ENCODE data around the gene RTN4RL1. TPM values are rescaled to one million over a fixed set of nuclear protein-coding genes. Genes with fewer than 3 reads are reported as not detected.

The RTN4RL1 gene
- total and polyA plus RNA-seq, 2 of the 13 experiments (the other 11 are each of a cell fraction or from before 2014, with no cell fraction given) = 0.01 TPM; not detected in 1

DNA sequence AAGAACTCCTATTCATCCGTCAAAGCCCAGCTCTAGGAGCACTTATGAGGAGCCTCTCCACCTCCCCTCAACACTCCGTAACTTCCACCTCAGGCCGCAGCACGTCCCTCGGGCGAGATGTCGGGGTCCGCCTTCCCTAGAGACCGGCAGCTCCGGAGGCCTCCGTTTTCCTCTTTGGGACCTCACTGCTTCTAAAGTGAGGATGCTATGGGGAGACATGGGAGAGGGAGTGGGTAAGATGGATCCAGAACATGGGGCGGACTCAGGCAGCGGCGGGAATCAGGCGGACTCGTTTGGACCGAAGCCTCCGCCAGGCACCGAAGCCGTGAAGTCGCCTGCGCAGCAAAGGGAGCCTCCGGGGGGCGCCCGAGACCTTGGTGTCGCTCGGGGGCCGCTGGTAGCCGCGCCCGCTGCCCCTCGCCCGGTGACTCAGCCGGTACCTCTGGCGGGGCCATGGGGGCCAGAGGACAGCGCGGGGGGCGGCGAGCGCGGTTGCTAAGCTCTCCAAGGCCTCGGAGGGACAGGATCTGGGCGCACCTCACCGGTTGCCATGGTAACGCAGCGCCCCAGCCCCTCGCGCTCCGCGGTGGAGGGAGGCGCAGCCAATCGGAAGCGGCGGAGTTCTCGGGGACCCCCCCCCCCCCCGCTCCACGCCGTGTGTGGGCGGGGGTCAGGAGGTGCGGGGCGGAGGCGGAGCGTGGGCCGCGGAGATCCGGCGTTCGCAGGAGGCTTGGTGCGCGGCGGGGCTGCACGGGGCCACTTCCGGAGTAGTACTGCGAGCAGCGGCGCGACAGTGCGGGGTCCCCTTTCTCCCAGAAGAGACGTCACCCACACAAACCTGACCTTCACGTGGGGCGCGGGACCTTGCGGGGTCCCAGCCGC lies 28.5 kb upstream of the RTN4RL1 start (continued):
- TF ChIP-seq NONO (IDR thresholded peaks at IDR 0.05) (no peak), NONO (CRISPR knock-in tag; conservative IDR thresholded peaks at IDR 0.05) (0 out of 2 replicates have a peak, but pooled peaks have one; percentile 50), ZNF841 (CRISPR knock-in tag; IDR thresholded peaks at IDR 0.05; ENCODE audit: borderline replicate concordance) (no peak), HIVEP1 (CRISPR knock-in tag; IDR thresholded peaks at IDR 0.05) (peak; percentile 64), CBX5 (CRISPR knock-in tag; IDR thresholded peaks at IDR 0.05; ENCODE audit: borderline replicate concordance) (no peak), ZNF180 (CRISPR knock-in tag; IDR thresholded peaks at IDR 0.05; ENCODE audit: borderline replicate concordance, low read depth) (no peak), SALL1 (CRISPR knock-in tag; IDR thresholded peaks at IDR 0.05) (peak; percentile 39; the same call in 1 of the 2 replicates), TCF12 (IDR thresholded peaks at IDR 0.05) (no peak), TCF12 (CRISPR knock-in tag; IDR thresholded peaks at IDR 0.05) (peak; percentile 35; the same call in 1 of the 2 replicates), ZNF468 (CRISPR knock-in tag; IDR thresholded peaks at IDR 0.05) (no peak; the same call in 1 of the 2 replicates), RFX1 (IDR thresholded peaks at IDR 0.05) (peak; percentile 79), AGO1 (IDR thresholded peaks at IDR 0.05; ENCODE audit: low read depth, low read length, poor library complexity, severe bottlenecking) (peak; percentile 44), ZNF678 (CRISPR knock-in tag; IDR thresholded peaks at IDR 0.05) (0 out of 2 replicates have a peak, but pooled peaks have one; percentile 30), RFX5 (IDR thresholded peaks at IDR 0.05; ENCODE audit: low read depth, low read length) (peak; percentile 79), CHCHD3 (CRISPR knock-in tag; IDR thresholded peaks at IDR 0.05) (0 out of 2 replicates have a peak, but pooled peaks have one; percentile 71), ETV5 (CRISPR knock-in tag; IDR thresholded peaks at IDR 0.05; ENCODE audit: borderline replicate concordance) (peak; percentile 49; the same call in 1 of the 2 replicates), ZNF383 (CRISPR knock-in tag; IDR thresholded peaks at IDR 0.05; ENCODE audit: borderline replicate concordance) (no peak), PCBP1 (IDR thresholded peaks at IDR 0.05; ENCODE audit: borderline replicate concordance, low read depth, low read length) (no peak), ZNF350 (CRISPR knock-in tag; IDR thresholded peaks at IDR 0.05; ENCODE audit: borderline replicate concordance, low read depth) (no peak), GMEB1 (CRISPR knock-in tag; IDR thresholded peaks at IDR 0.05; ENCODE audit: borderline replicate concordance) (0 out of 2 replicates have a peak, but pooled peaks have one; percentile 18), RAD51 (IDR thresholded peaks at IDR 0.05; ENCODE audit: borderline replicate concordance) (no peak), RAD21 (CRISPR knock-in tag; IDR thresholded peaks at IDR 0.05) (peak; percentile 84)
- TF ChIP-seq, protein P1, sequence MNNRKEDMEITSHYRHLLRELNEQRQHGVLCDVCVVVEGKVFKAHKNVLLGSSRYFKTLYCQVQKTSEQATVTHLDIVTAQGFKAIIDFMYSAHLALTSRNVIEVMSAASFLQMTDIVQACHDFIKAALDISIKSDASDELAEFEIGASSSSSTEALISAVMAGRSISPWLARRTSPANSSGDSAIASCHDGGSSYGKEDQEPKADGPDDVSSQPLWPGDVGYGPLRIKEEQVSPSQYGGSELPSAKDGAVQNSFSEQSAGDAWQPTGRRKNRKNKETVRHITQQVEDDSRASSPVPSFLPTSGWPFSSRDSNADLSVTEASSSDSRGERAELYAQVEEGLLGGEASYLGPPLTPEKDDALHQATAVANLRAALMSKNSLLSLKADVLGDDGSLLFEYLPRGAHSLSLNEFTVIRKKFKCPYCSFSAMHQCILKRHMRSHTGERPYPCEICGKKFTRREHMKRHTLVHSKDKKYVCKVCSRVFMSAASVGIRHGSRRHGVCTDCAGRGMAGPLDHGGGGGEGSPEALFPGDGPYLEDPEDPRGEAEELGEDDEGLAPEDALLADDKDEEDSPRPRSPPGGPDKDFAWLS (CRISPR knock-in tag; IDR thresholded peaks at IDR 0.05; ENCODE audit: borderline replicate concordance) = peak; percentile 35; the same call in 1 of the 2 replicates
- TF ChIP-seq, protein P2, sequence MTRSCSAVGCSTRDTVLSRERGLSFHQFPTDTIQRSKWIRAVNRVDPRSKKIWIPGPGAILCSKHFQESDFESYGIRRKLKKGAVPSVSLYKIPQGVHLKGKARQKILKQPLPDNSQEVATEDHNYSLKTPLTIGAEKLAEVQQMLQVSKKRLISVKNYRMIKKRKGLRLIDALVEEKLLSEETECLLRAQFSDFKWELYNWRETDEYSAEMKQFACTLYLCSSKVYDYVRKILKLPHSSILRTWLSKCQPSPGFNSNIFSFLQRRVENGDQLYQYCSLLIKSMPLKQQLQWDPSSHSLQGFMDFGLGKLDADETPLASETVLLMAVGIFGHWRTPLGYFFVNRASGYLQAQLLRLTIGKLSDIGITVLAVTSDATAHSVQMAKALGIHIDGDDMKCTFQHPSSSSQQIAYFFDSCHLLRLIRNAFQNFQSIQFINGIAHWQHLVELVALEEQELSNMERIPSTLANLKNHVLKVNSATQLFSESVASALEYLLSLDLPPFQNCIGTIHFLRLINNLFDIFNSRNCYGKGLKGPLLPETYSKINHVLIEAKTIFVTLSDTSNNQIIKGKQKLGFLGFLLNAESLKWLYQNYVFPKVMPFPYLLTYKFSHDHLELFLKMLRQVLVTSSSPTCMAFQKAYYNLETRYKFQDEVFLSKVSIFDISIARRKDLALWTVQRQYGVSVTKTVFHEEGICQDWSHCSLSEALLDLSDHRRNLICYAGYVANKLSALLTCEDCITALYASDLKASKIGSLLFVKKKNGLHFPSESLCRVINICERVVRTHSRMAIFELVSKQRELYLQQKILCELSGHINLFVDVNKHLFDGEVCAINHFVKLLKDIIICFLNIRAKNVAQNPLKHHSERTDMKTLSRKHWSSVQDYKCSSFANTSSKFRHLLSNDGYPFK (CRISPR knock-in tag; IDR thresholded peaks at IDR 0.05; ENCODE audit: borderline replicate concordance) = peak; percentile 9; the same call in 1 of the 2 replicates

All from HepG2 (cell line).